Caco-2 (cell line): ENCODE results near the gene ABCC4. TPM values are rescaled to one million over a fixed set of nuclear protein-coding genes. Genes with fewer than 3 reads are reported as not detected.
"Not testable (repeated sequence)": the region's sequence is repeated elsewhere in the genome, so short reads cannot be mapped to it uniquely, and the experiment has no call there.

ENCODE experiments used
- BruUV-seq: library from RNA; stranded (reverse); fragments of 400-500 nt; replicated peaks from 2 replicates; lab custom pipeline; 2021; lab: Mats Ljungman, UMichigan
- CTCF ChIA-PET: fragments of 300-600 bp; sonication (Branson Sonifier 250); formaldehyde crosslinking; loops from one replicate; lab custom pipeline; 2022; ENCODE audit warnings: antibody characterized with exemption; lab: Charles Lee
- POLR2A ChIA-PET: fragments of 300-600 bp; sonication (Branson Sonifier 250); formaldehyde crosslinking; loops from one replicate; lab custom pipeline; 2022; ENCODE audit warnings: antibody characterized with exemption; lab: Charles Lee
- DNase-seq, 2 experiments: peaks; one replicate each; pipeline versions ENCODE4 v3.0.0 to v3.0.0-alpha.2; 2020 to 2022
- H3K27me3 ChIP-seq: replicated peaks from 2 replicates; pipeline ENCODE4 v1.6.0; 2011; ENCODE audit warnings: low read length; ENCODE audit not compliant: control insufficient read depth, insufficient read depth
- H3K36me3 ChIP-seq: 2 replicates; pipeline ENCODE4 v1.5.1; 2011; ENCODE audit warnings: low read length; ENCODE audit not compliant: control insufficient read depth, insufficient read depth
- H3K4me1 ChIP-seq: fragments of 250-450 bp; sonication (Bioruptor Pico); 2 replicates; pipeline ENCODE4 v1.5.1; 2020; ENCODE audit warnings: mild to moderate bottlenecking
- H3K4me3 ChIP-seq: 2 replicates; pipeline ENCODE4 v1.5.1; 2011; ENCODE audit warnings: low read depth, mild to moderate bottlenecking, control low read depth, low read length
- H3K9me3 ChIP-seq: fragments of 250-450 bp; sonication (Bioruptor Pico); 2 replicates; pipeline ENCODE4 v1.5.1; 2020; ENCODE audit warnings: mild to moderate bottlenecking, moderate library complexity
- H3K27ac Mint-ChIP-seq: one replicate; pipeline ENCODE4 v1.8.0; 2022; ENCODE audit warnings: mixed read lengths; ENCODE audit not compliant: unreplicated experiment
- H3K27me3 Mint-ChIP-seq: one replicate; pipeline ENCODE4 v1.8.0; 2022; ENCODE audit warnings: mixed read lengths; ENCODE audit not compliant: insufficient read depth, unreplicated experiment
- H3K36me3 Mint-ChIP-seq: one replicate; pipeline ENCODE4 v1.8.0; 2022; ENCODE audit warnings: mild to moderate bottlenecking, mixed read lengths; ENCODE audit not compliant: insufficient read depth, unreplicated experiment
- H3K4me1 Mint-ChIP-seq: one replicate; pipeline ENCODE4 v1.8.0; 2022; ENCODE audit warnings: low read depth, mixed read lengths; ENCODE audit not compliant: unreplicated experiment
- H3K4me3 Mint-ChIP-seq: one replicate; pipeline ENCODE4 v1.8.0; 2022; ENCODE audit warnings: mild to moderate bottlenecking, moderate library complexity, mixed read lengths; ENCODE audit not compliant: unreplicated experiment
- H3K9me3 Mint-ChIP-seq: one replicate; pipeline ENCODE4 v1.8.0; 2022; ENCODE audit warnings: mixed read lengths; ENCODE audit not compliant: unreplicated experiment
- intact Hi-C: fragments of 100-400 bp; cut with micrococcal nuclease; formaldehyde crosslinking; loops from one replicate; pipeline ENCODE4 v1.10.0; 2022; ENCODE audit not compliant: unreplicated experiment
- total RNA-seq: library from RNA; stranded (reverse); gene quantifications from 2 replicates; pipeline ENCODE4 v1.2.3, GENCODE V29; 2022
- TF ChIP-seq, protein P1 (sequence below), 2 experiments: fragments of 200-600 bp in 1 of 2; IDR thresholded peaks; 1 replicate in 1 of 2; 2 replicates in 1 of 2; pipeline versions ENCODE4 v1.5.1 to v1.8.0; 2011 to 2022; ENCODE audit warnings: antibody characterized with exemption in 1 of 2, control low read depth in 1 of 2, inconsistent platforms in 1 of 2, low read depth in 1 of 2, low read length in 1 of 2, mild to moderate bottlenecking in 1 of 2, moderate library complexity in 1 of 2; ENCODE audit not compliant: insufficient read depth in 1 of 2, severe bottlenecking in 1 of 2, unreplicated experiment in 1 of 2

Gene ABCC4
- total RNA-seq, 1 experiment from 2014 or later = 51.9 TPM

DNA sequence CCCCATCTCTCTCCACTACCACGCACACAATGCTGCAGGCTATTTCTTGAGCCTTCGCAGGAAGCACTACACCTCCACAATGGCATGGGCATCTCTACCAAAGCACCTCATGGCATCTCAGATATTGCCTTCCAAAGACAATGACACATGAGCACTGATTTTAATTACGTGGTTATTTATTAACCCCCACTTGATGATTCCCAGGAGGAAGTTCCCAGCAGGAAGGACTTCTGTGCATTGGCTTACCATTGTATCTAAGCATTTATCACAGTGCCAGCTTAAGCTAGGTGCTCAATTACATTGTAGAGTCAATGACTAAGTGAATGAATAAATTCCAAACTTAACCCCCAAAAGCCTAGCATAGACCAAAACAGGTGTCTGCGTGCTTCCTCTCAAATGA lies 101.4 kb downstream of the ABCC4 start:
- Mint-ChIP-seq H3K4me1 (no peaks in the 10 kb centered on the region), H3K9me3 (no peaks in the 10 kb centered on the region), H3K4me3 (no peak overlapping the region), H3K36me3 (peaks cover 49% of the 10 kb centered on the region), H3K27me3 (no peaks in the 10 kb centered on the region), H3K27ac (no peak overlapping the region)
- ChIA-PET POLR2A (no interaction called here), CTCF (no interaction called here)
- no peaks in the 10 kb centered on the region; the same call in 1 of the 2 replicates for H3K36me3 ChIP-seq
- no TSS peak for BruUV-seq
- intact Hi-C loops = no loop called here
- H3K27me3 ChIP-seq = no peaks in the 10 kb centered on the region
- TF ChIP-seq, protein P1, sequence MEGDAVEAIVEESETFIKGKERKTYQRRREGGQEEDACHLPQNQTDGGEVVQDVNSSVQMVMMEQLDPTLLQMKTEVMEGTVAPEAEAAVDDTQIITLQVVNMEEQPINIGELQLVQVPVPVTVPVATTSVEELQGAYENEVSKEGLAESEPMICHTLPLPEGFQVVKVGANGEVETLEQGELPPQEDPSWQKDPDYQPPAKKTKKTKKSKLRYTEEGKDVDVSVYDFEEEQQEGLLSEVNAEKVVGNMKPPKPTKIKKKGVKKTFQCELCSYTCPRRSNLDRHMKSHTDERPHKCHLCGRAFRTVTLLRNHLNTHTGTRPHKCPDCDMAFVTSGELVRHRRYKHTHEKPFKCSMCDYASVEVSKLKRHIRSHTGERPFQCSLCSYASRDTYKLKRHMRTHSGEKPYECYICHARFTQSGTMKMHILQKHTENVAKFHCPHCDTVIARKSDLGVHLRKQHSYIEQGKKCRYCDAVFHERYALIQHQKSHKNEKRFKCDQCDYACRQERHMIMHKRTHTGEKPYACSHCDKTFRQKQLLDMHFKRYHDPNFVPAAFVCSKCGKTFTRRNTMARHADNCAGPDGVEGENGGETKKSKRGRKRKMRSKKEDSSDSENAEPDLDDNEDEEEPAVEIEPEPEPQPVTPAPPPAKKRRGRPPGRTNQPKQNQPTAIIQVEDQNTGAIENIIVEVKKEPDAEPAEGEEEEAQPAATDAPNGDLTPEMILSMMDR (IDR thresholded peaks at IDR 0.05; ENCODE audit: insufficient read depth in 1 of 2, low read depth in 1 of 2, low read length in 1 of 2, severe bottlenecking in 1 of 2, unreplicated experiment in 1 of 2) = no peak
- no peaks in the 10 kb centered on the region for H3K4me1 ChIP-seq
- H3K9me3 ChIP-seq = no peaks in the 10 kb centered on the region
- H3K4me3 ChIP-seq = no peak overlapping the region
- DNase-seq = no peak

DNA sequence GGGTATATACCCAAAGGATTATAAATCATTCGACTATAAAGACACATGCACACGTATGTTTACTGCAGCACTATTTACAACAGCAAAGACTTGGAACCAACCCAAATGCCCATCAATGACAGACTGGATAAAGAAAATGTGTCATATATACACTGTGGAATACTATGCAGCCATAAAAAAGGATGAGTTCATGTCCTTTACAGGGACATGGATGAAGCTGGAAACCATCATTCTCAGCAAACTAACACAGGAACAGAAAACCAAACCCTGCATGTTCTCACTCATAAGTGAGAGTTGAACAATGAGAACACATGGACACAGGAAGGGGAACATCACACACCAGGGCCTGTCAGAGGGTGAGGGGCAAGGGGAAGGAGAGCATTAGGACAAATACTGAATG lies 102.6 kb downstream of the ABCC4 start:
- H3K9me3 Mint-ChIP-seq, H3K9me3 ChIP-seq, BruUV-seq, H3K27me3 Mint-ChIP-seq, H3K4me1 Mint-ChIP-seq, H3K27ac Mint-ChIP-seq, intact Hi-C loops, H3K27me3 ChIP-seq, CTCF ChIA-PET, DNase-seq, H3K4me3 ChIP-seq, H3K36me3 ChIP-seq, POLR2A ChIA-PET, H3K4me1 ChIP-seq, H3K4me3 Mint-ChIP-seq: not testable (repeated sequence)
- H3K36me3 Mint-ChIP-seq = peaks cover 54% of the 10 kb centered on the region

DNA sequence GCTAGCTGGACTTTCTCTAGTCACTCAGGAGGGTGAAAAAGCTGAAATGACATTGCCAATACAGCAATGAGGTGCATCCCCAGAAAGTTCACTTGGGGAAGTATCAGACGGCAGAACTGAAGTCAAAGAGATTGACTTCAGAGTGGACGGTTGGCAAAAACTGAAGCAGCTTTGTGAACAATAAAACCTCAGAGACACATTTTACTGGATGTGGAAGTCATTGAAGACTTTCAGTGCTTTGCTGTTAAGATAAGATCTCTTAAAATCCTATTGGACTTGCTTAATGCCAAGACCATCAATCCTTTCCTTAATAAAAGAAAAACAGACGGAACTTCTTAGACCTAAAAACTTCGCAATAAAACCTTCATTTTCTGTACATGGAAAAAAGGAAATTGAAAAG lies 103.7 kb downstream of the ABCC4 start:
- BruUV-seq = no TSS peak

More for the DNA sequence above, 103.7 kb downstream of the ABCC4 start:
- Histone ChIP-seq H3K27me3 (no peaks in the 10 kb centered on the region), H3K4me1 (no peaks in the 10 kb centered on the region), H3K4me3 (no peak overlapping the region), H3K36me3 (no peaks in the 10 kb centered on the region; the same call in 1 of the 2 replicates), H3K9me3 (no peaks in the 10 kb centered on the region)
- TF ChIP-seq, protein P1 (IDR thresholded peaks at IDR 0.05; ENCODE audit: insufficient read depth in 1 of 2, low read depth in 1 of 2, low read length in 1 of 2, severe bottlenecking in 1 of 2, unreplicated experiment in 1 of 2) = no peak
- no peaks in the 10 kb centered on the region for H3K9me3 Mint-ChIP-seq
- POLR2A ChIA-PET = no interaction called here
- DNase-seq = no peak
- CTCF ChIA-PET = no interaction called here
- no peak overlapping the region for H3K4me3 Mint-ChIP-seq
- intact Hi-C loops = no loop called here
- H3K36me3 Mint-ChIP-seq = peaks cover 52% of the 10 kb centered on the region
- H3K4me1 Mint-ChIP-seq = no peaks in the 10 kb centered on the region
- H3K27ac Mint-ChIP-seq = no peak overlapping the region
- H3K27me3 Mint-ChIP-seq = no peaks in the 10 kb centered on the region
